Stimulated activated CD4-positive, alpha-beta T cell treated with anti-CD3 and anti-CD28 coated beads, Interleukin-4, amount 100 ng/mL, for 1 hour (primary cell): Measurements from ENCODE around the gene KRTAP4-16.
"Not testable (repeated sequence)": the region's sequence is repeated elsewhere in the genome, so short reads cannot be mapped to it uniquely, and the experiment has no call there.

Experiments
- DNase-seq: peaks from one replicate; pipeline ENCODE4 v3.0.0-alpha.2; 2020

Gene KRTAP4-16

DNA sequence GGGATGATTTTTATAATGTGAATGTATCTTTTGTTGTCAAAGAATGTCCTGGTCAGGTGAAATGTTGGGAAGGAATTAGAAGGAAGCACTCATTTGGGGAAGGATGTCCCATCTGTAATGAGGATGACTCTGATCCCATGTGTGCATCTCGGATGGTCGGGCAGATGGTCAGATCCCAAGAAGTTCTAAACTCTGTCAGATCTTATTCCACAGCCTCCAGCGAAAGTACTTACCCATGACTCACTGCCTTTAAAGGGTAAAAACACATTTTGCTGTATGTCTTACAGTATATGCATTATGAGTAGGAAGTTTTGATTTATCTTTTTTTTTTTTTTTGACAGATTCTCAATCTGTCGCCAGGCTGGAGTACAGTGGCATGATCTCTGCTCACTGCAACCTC, 16.7 kb upstream of the KRTAP4-16 start:
- no peak for DNase-seq

DNA sequence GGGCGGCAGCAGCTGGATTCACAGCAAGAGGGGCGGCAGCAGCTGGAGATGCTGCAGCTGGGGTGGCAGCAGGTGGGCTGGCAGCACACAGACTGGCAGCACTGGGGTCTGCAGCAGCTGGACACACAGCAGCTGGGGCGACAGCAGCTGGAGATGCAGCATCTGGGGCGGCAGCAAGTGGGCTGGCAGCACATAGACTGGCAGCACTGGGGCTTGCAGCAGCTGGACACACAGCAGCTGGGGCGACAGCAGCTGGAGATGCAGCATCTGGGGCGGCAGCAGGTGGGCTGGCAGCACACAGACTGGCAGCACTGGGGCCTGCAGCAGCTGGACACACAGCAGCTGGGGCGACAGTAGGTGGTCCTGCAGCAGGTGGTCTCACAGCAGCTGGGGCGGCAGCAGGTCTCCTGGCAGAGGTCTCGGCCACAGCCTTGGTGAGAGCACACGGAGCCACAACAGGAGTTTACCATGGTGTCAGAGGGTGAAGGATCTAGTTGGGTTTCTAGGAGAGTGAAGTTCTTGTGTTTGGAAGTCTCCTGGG, 15.9 kb upstream of the KRTAP4-16 start, which contains the start of gene KRTAP4-11:
Gene KRTAP4-11, minus strand, starts transcription at position 528 of the 541 bp plus-strand sequence. Its CDS starts 58 bp downstream, at position 470.
- not testable (repeated sequence) for DNase-seq

GRCh38 chr17:41116297-41116696, 14.3 kb upstream of the KRTAP4-16 start:
- DNase-seq = no peak

DNA sequence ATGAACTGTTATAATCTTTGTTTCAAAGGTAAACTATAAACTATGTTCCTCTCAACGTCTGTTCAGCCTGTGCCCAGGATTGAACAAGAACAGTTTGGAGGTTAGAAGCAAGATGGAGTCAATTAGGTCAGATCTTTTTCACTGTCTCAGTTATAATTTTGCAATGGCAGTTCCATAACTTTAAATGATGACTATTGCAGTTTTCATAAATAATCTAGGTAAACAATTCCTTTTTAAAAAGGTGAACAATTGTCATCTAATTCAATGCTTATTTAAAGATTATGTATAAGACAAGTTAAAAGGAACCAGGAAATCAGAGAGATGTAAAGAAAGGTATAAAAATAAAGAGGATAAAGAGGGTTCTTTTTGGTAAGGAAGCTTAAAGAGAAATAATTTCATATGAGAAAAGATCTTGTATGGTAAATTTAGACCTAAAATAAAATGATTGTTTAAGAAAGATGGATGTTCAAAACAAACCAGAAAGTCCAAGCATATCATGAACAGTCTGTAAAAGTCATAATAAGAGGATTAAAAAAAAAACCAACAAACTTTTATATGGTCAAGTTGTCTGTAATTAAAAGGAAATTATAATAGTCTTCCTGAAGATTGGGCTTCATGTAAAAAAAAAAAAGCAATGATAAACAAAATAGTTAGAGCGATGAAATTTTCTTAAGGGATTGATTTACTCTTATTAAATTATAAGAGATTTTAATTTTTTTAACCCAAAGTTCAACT, 9.3 kb upstream of the KRTAP4-16 start:
- no peak for DNase-seq

DNA sequence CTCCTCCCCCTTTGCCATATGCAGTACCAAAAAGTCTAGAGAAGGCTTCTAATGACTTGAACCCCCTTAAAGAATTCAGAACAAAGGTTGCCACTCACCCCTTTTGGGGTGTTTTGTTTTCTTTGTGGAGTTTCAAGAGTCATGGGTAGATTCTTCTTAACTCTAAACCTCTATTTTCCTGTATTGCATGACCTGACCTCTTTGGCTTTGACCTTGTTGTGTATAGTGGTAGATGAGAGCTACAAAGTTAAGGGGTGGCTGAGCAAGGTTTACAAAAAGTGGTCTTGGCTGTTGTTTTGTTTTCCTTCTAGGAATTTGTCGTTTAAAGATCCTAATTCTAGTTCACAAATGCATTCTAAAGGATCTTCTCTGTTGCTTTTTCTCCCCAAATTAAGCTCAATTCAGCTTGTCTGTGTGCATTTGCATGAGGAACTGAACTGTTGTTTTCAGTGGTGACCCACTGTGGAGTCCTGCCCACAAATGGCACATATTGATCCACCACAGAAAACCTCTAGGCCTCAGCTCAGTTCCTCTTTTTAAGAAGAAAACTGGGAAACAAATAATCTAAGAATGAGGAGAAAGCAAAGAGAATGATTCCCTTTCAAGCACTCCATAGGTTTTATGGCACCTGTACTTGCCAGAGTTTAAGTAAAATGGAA, 6.8 kb upstream of the KRTAP4-16 start:
- DNase-seq = not testable (repeated sequence)

DNA sequence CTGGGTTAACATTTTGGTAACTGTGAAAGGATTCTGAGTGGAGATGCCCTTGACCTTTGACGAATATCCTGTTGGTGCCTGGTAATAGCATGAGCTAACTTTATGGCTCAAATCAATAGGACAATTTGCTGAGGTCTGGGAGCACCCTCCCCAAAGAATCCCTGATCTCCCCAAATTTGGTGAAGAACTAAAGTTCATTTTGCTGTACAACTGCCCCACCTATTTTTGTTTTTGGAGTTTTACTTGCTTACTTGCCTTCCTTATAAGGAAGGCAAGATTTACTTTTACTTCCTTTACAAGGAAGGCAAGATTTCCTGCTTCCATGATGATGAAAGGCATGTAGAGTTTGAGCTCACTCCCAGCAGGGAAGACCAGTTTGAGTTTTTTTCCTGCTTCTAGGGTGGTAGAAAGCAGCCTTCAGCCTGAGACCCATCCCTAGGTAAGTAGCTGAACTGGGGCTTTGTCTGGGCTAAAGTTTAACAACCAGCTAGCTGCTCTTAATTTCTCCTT, 6.0 kb upstream of the KRTAP4-16 start:
- DNase-seq = no peak

DNA sequence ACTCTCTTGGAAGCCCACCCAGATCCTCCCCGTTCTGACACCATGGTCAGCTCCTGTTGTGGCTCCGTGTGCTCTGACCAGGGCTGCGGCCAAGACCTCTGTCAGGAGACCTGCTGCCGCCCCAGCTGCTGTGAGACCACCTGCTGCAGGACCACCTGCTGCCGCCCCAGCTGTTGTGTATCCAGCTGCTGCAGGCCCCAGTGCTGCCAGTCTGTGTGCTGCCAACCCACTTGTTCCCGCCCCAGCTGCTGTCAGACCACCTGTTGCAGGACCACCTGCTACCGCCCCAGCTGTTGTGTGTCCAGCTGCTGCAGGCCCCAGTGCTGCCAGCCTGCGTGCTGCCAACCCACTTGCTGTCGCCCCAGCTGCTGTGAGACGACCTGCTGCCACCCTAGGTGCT, 3.3 kb upstream of the KRTAP4-16 start, which contains the start of gene KRTAP4-9:
Gene KRTAP4-9, plus strand, starts transcription at position 43 of the 400 bp plus-strand sequence. Its CDS starts 0 bp downstream, at position 43.
- not testable (repeated sequence) for DNase-seq

GRCh38 chr17:41104386-41105038, 2.5 kb upstream of the KRTAP4-16 start:
- not testable (repeated sequence) for DNase-seq

- DNase-seq = no peak
These were observed 1.9 kb upstream of the KRTAP4-16 start for GRCh38 chr17:41103896-41104295.

DNA sequence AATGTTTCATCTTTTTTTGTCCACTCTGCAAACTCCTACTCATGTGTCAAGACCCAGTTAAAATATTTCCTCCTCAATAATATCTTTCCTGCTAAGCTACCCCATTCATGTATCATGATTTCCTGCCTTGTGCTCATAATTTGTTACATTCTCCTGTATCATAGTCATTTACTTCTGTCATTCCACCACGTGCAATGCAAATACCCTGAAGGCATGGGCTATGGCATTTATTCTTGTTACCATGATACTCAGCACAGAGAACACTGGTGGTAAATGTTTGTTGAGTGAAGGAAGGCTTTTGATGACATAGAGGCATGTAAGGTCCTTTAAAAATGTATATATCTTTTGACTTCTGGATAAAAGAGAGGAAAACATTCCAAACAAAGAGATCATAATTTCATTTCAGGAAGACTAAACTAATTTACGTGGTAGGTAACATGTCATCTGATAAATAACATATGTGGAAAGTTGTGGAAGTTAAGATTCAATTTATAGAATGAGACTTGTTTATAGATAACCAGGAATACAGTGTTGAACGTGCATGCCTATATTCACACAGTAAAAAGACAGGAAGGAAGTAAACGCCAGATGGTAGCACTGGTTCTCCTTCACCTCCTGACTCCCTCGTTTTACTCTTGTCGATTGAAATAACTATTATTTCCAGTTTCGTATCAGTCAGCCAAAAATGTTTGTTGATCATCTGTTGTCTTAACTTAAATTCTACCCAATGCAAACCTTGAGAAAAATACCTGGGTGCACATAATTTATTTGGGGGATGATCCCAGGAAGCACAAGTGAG, 2.1 kb downstream of the KRTAP4-16 start:
- DNase-seq = not testable (repeated sequence)

DNA sequence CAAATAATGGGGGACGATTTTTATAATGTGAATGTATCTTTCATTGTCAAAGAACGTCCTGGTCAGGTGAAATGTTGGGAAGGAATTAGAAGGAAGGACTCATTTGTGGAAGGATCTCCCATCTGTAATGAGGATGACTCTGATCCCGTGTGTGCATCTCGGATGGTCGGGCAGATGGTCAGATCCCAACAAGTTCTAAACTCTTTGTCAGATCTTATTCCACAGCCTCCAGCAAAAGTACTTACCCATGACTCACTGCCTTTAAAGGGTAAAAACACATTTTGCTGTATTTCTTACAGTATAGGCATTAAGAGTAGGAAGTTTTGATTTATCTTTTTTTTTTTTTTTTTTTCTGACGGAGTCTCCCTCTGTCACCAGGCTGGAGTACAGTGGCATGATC, 3.5 kb downstream of the KRTAP4-16 start:
- DNase-seq = no peak

- no peak for DNase-seq
These were observed 4.0 kb downstream of the KRTAP4-16 start, which contains the start of gene KRTAP4-8 for GRCh38 chr17:41098042-41098441. Gene KRTAP4-8, minus strand, starts transcription at chr17:41098142. Its CDS starts 58 bp downstream, at chr17:41098084.

DNA sequence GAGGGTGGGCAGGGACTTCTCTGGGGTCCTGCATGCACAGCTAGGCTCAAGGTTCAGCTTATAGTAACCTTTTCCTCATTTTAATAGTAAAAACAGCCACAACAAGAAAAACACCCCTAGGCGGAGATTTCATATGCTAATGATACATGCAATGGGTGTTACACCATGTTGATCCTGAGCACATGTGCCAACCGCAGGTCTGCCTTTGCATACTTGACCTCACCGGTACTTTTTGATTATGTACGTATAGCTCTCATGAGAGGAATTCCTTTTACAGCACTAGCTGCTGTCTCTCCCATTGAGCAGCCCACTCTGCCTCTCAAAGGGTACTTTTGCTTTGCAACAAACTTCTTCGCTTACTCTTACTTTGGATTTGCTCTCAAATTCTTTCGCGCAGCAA, 6.0 kb downstream of the KRTAP4-16 start:
- no peak for DNase-seq

DNA sequence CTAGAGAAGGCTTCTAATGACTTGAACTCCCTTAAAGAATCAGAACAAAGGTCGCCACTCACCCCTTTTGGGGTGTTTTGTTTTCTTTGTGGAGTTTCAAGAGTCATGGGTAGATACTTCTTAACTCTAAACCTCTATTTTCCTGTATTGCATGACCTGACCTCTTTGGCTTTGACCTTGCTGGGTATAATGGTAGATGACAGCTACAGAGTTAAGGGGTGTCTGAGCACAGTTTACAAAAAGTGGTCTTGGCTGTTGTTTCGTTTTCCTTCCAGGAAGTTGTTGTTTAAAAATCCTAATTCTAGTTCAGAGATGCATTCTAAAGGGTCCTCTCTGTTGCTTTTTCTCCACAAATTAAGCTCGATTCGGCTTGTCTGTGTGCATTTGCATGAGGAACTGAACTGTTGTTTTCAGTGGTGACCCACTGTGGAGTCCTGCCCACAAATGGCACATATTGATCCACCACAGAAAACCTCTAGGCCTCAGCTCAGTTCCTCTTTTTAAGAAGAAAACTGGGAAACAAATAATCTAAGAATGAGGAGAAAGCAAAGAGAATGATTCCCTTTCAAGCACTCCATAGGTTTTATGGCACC, 13.2 kb downstream of the KRTAP4-16 start:
- not testable (repeated sequence) for DNase-seq

DNA sequence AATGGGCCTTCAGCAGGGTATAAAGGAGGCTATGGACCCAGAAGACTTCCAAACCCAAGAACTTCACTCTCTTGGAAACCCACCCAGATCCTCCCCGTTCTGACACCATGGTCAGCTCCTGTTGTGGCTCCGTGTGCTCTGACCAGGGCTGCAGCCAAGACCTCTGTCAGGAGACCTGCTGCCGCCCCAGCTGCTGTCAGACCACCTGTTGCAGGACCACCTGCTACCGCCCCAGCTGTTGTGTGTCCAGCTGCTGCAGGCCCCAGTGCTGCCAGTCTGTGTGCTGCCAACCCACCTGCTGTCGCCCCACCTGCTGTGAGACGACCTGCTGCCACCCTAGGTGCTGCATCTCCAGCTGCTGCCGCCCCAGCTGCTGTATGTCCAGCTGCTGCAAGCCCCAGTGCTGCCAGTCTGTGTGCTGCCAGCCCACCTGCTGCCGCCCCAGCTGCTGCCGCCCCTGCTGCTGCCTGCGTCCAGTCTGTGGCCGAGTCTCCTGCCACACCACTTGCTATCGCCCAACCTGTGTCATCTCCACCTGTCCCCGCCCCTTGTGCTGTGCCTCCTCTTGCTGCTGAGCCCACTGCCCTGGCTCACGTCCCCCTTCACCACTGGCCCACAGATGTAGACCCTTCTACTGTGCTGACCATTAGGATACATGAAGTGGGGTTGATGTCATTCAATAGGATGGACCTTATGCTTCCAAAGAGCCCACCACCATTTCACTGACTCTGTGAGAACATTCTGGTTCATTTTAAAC, 17.7 kb downstream of the KRTAP4-16 start, which contains the start of gene KRTAP4-7:
Gene KRTAP4-7, plus strand, starts transcription at position 51 of the 757 bp plus-strand sequence. Its CDS starts 57 bp downstream, at position 108.
- not testable (repeated sequence) for DNase-seq

- DNase-seq = not testable (repeated sequence)
These were observed 18.6 kb downstream of the KRTAP4-16 start for GRCh38 chr17:41083427-41083826.

GRCh38 chr17:41082626-41083025, 19.4 kb downstream of the KRTAP4-16 start:
- no peak for DNase-seq

DNA sequence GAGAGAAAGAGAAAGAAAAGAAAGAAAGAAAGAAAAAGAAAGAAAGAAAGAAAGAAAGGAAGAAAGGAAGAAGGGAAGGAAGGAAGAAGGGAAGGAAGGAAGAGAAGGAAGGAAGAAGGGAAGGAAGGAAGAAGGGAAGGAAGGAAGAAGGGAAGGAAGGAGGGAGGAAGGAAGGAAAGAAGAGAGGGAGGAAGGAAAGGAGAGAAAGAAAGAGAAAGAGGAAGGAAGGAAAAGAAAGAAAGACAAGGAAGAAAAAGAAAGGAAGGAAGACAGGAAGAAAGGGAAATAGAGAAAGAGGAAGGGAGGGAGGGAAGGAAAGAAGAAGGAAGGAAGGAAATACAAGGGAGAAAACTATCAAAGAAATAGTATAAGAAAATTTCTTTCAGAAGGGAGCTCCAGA, 25.2 kb downstream of the KRTAP4-16 start:
- no peak for DNase-seq

DNA sequence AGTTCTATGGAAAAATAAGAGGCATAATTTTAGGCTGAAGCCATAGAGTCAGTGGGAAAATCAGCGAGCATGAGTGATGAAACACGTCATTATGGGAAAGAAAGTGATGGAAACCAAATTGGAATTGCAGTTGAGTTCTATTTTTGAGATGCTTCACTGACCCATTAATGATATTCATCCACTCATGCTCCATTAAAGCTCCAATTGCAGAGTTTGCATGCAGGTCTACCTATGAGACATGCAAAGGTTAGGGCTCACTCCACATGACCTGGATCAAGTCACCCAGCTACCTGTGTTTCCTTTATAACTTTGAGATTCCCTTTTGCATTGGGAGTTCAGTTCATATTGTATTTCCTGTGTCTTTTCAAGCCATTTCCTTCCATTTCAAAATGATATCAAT, 28.3 kb downstream of the KRTAP4-16 start:
- no peak for DNase-seq

DNA sequence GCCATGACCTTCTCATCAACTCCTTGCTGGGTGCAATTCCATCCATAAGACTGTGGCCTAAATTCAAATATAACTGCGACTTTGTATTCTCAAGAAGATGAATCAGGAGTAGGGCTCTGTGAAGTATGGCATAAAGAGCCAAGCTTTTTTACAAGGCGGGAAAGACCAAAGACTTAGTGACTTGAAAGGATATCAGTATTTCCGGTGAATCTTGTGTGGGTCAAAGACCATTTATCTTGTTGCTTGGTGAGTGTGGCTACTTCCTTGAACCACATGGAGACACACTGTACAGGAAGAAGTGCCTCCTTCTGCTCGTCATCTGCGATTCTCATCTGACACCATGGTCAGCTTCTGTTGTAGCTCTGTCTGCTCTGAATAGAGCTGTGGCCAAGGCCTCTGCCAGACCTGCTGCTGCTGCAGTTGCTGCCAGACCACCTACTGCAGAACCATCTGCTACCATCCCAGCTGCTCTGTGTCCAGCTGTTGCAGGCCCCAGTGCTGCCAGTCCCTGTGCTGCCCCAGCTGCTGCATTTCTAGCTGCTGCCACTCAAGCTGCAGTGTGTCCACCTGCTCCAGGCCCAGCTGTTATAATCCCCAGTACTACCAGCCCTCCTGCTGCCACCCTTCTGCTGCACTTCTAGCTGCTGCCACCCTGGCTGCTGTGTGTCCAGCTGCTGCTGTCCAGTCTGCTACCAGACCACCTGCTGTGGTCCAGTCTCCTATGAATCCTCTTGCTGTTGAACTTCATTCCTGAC, 30.2 kb downstream of the KRTAP4-16 start:
- DNase-seq = no peak
